ENCODE measurements around the gene TMEM272. TPM values are rescaled to one million over a fixed set of nuclear protein-coding genes. Genes with fewer than 3 reads are reported as not detected.

TMEM272 gene
- total and polyA plus RNA-seq, 2 donors (not counting 3 experiments of a cell fraction or from before 2014, with no cell fraction given), result not detected

- TF ChIP-seq POLR2AphosphoS5 (IDR thresholded peaks at IDR 0.05; ENCODE audit: insufficient read depth, low read depth, low read length) (no peak), CTCF (IDR thresholded peaks at IDR 0.05; ENCODE audit: extremely low read depth in 1 of 2, insufficient read depth in 1 of 2, low read depth in 1 of 2, low read length in 2 of 2) (no peak), POLR2A (IDR thresholded peaks at IDR 0.05; ENCODE audit: low read depth, low read length) (no peak), MYC (IDR thresholded peaks at IDR 0.05; ENCODE audit: low read depth, low read length) (no peak), GATA2 (IDR thresholded peaks at IDR 0.05; ENCODE audit: insufficient read depth, insufficient read length, low read depth, low read length) (no peak), JUN (IDR thresholded peaks at IDR 0.05; ENCODE audit: borderline replicate concordance, insufficient read depth, insufficient read length, low read depth) (no peak), MAX (IDR thresholded peaks at IDR 0.05; ENCODE audit: insufficient read depth, insufficient read length) (no peak), FOS (IDR thresholded peaks at IDR 0.05; ENCODE audit: borderline replicate concordance, insufficient read depth, low read length) (no peak), EZH2 (IDR thresholded peaks at IDR 0.05; ENCODE audit: borderline replicate concordance, low read depth, low read length, severe bottlenecking) (no peak)
- no peak for DNase-seq (ENCODE audit: low read depth, low spot score)
- no peak for FAIRE-seq
- Histone ChIP-seq H3K9me3 (replicated peaks; ENCODE audit: control insufficient read depth, insufficient read depth, low read length) (no peaks in the 10 kb centered on the region), H3K4me2 (ENCODE audit: insufficient read depth, low read length) (no peak overlapping the region), H3K4me1 (ENCODE audit: control insufficient read depth, extremely low read depth, insufficient read depth, low read length) (peaks cover 2% of the 10 kb centered on the region), H3K9me1 (replicated peaks; ENCODE audit: control insufficient read depth, extremely low read depth, insufficient read depth, low read length) (no peaks in the 10 kb centered on the region), H3K4me3 (replicated peaks in 1 of 3; ENCODE audit: insufficient read depth in 1 of 3, low read depth in 1 of 3, low read length in 3 of 3) (no peak overlapping the region), H2AFZ (ENCODE audit: low read depth, low read length) (no peak overlapping the region), H3K9ac (replicated peaks; ENCODE audit: extremely low read depth, insufficient read depth, low read length) (no peak overlapping the region), H3K36me3 (ENCODE audit: control insufficient read depth in 2 of 2, extremely low read depth in 1 of 2, insufficient read depth in 2 of 2, low read length in 2 of 2) (no peaks in the 10 kb centered on the region), H4K20me1 (replicated peaks; ENCODE audit: control insufficient read depth, extremely low read depth, insufficient read depth, low read length) (no peaks in the 10 kb centered on the region), H3K27ac (ENCODE audit: insufficient read depth, low read depth, low read length) (no peak overlapping the region), H3K79me2 (ENCODE audit: control insufficient read depth, insufficient read depth, low read length) (no peaks in the 10 kb centered on the region), H3K27me3 (ENCODE audit: control insufficient read depth in 2 of 2, insufficient read depth in 2 of 2, low read length in 2 of 2) (peaks cover 6 to 11% of the 10 kb centered on the region in 2 experiments)
- dilution Hi-C loops (cut with MboI; ENCODE audit: extremely low pct_ligation_motif_present, low sequenced_read_pairs) (no loop called here), intact Hi-C loops (cut with micrococcal nuclease) (no loop called here)
- BruUV-seq (replicated peaks), result no TSS peak
- POLR2A ChIA-PET, result no interaction called here
- CTCF ChIA-PET, result interaction anchor here (3.5 kb wide), 1 partner anchor 284 kb away, joined by 29 read pairs; the partner anchor contains the start of gene NEK5
Measured at GRCh38 chr13:51843529-51843928, 1.4 kb downstream of the TMEM272 start.

Data from endothelial cell of umbilical vein (primary cell).